ENCODE results near the gene SF3B3. TPM values are rescaled to one million over a fixed set of nuclear protein-coding genes. Genes with fewer than 3 reads are reported as not detected.

SF3B3 gene
- total and polyA plus RNA-seq, 10 of the 15 experiments (the other 5 are each of a cell fraction or from before 2014, with no cell fraction given): 134 to 453 (median 215) TPM

- POLR2A ChIA-PET: interaction anchor here (1.0 kb wide), 1 partner anchor 12 kb away, joined by 3 read pairs; no protein-coding TSS in a partner anchor
- Histone ChIP-seq H3K36me3 (ENCODE audit: control insufficient read depth in 2 of 2, insufficient read depth in 2 of 2, low read length in 1 of 2) (peaks cover 2 to 9% of the 10 kb centered on the region in 2 experiments; a peak in 3 of 4 replicates), H3K4me2 (ENCODE audit: control insufficient read depth, insufficient read depth) (no peak overlapping the region), H4K20me1 (ENCODE audit: control insufficient read depth, insufficient read depth) (no peaks in the 10 kb centered on the region), H3K4me1 (ENCODE audit: control insufficient read depth, insufficient read depth, low read length) (no peaks in the 10 kb centered on the region), H3K27ac (ENCODE audit: control insufficient read depth, insufficient read depth) (no peak overlapping the region), H3K27me3 (replicated peaks in 1 of 2; ENCODE audit: control insufficient read depth in 2 of 2, insufficient read depth in 2 of 2, low read length in 1 of 2) (no peaks in the 10 kb centered on the region), H3K9me3 (replicated peaks; ENCODE audit: control insufficient read depth, insufficient read depth, low read length) (no peaks in the 10 kb centered on the region), H3K79me2 (ENCODE audit: control insufficient read depth, insufficient read depth, low read length) (no peaks in the 10 kb centered on the region), H2AFZ (ENCODE audit: control insufficient read depth, low read depth, low read length) (no peak overlapping the region), H3K9ac (ENCODE audit: control insufficient read depth, insufficient read depth, low read length) (no peak overlapping the region), H3K4me3 (no peak overlapping the region)
- intact Hi-C loops (cut with micrococcal nuclease; ENCODE audit: unreplicated experiment): no loop called here
- SMC1A ChIA-PET (ENCODE audit: uncharacterized antibody, unreplicated experiment): interaction anchor here (1.2 to 1.7 kb wide), 3 partner anchors 14 to 197 kb away, joined by 3 to 6 read pairs (median 3); partner anchors contain the start of genes DDX19B and ST3GAL2
- no TSS peak for BruUV-seq (replicated peaks)
- in situ Hi-C loops (cut with MboI): no loop called here
- CTCF ChIA-PET: interaction anchor here (1.1 kb wide), 1 partner anchor 20 kb away, joined by 3 read pairs; no protein-coding TSS in a partner anchor
- DNase-seq (ENCODE audit: low read depth, low spot score) (no peak), FAIRE-seq (no peak), ATAC-seq (no peak; the same call in 1 of the 3 replicates)
- RAD21 ChIA-PET (ENCODE audit: unreplicated experiment): interaction anchor here (0.9 to 1.0 kb wide), 2 partner anchors 12 to 43 kb away, joined by 3 read pairs; partner anchors contain the start of gene FCSK
- TF ChIP-seq WRNIP1 (IDR thresholded peaks at IDR 0.05; ENCODE audit: borderline replicate concordance, low read depth, low read length): no peak
- 90% methylated on average over 6 of the region's 6 CpGs for WGBS (ENCODE audit: insufficient coverage, insufficient replicate concordance, low lambda C conversion rate, missing lambda C conversion rate)
Measured at GRCh38 chr16:70496513-70496912, 27.1 kb upstream of the SF3B3 start.

DNA sequence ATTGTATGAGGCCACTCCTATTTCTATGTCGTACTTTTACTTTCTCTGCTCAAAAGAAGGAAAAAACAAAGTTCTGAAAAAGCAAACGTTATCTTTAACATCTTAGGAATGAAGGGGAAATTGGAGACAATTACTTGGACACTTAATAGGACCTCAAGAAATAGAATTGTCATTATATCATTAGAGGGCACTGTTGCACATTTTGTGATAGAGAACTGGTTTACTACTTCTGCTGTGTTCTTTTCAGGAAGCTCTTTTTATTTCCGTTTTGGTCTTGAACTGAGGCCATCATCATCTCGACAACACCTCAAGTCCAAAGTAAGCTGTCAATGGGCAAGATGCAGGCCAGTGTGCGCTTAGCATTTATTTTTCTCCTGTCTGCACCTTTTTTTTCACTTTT lies 14.9 kb upstream of the SF3B3 start:
- H3K4me3 ChIP-seq: no peak overlapping the region
- FAIRE-seq: peak; percentile 97
- RAD21 ChIA-PET (ENCODE audit: unreplicated experiment): interaction anchor here (0.6 to 1.6 kb wide), 15 partner anchors 11 to 263 kb away, joined by 3 to 9 read pairs (median 3); partner anchors contain the start of gene ST3GAL2
- 10% methylated on average over 5 of the region's 5 CpGs for WGBS (ENCODE audit: insufficient coverage, insufficient replicate concordance, low lambda C conversion rate, missing lambda C conversion rate)
- in situ Hi-C loops (cut with MboI) (no loop called here), intact Hi-C loops (cut with micrococcal nuclease; ENCODE audit: unreplicated experiment) (loop anchor here (1.0 kb wide), 1 partner anchor 145 kb away; no protein-coding TSS in a partner anchor)
- SMC1A ChIA-PET (ENCODE audit: uncharacterized antibody, unreplicated experiment): interaction anchor here (0.5 to 1.8 kb wide), 16 partner anchors 10 to 144 kb away, joined by 3 to 11 read pairs (median 3); no protein-coding TSS in a partner anchor
- TSS peak; percentile 65 for BruUV-seq (replicated peaks)
- POLR2A ChIA-PET: interaction anchor here (1.1 to 1.7 kb wide), 3 partner anchors 53 to 142 kb away, joined by 3 to 4 read pairs (median 3); no protein-coding TSS in a partner anchor
- TF ChIP-seq SMC3 (IDR thresholded peaks at IDR 0.05; ENCODE audit: borderline replicate concordance, low read length) (peak; percentile 23; the same call in 1 of the 2 replicates), RAD21 (IDR thresholded peaks at IDR 0.05; ENCODE audit: insufficient read depth, low read depth, low read length) (peak; percentile 34; the same call in 1 of the 2 replicates), CTCF (IDR thresholded peaks at IDR 0.05 in 2 of 3, conservative IDR thresholded peaks at IDR 0.05 in 1 of 3; ENCODE audit: control insufficient read depth in 2 of 3, extremely low read depth in 1 of 3, insufficient read depth in 1 of 3, low read depth in 3 of 3, low read length in 3 of 3) (peak in 2 of 3 experiments; percentile 28 to 55; a peak in 3 of 6 replicates), CBX5 (IDR thresholded peaks at IDR 0.05; ENCODE audit: low read depth) (no peak), SMARCA5 (IDR thresholded peaks at IDR 0.05) (no peak)
- CTCF ChIA-PET: interaction anchor here (0.6 to 2.0 kb wide), 29 partner anchors 9 to 263 kb away, joined by 3 to 9 read pairs (median 4); partner anchors contain the start of genes COG4, DDX19A and SF3B3
- no peak for DNase-seq (ENCODE audit: low read depth, low spot score)
- H3K27ac ChIP-seq (ENCODE audit: control insufficient read depth, insufficient read depth): no peak overlapping the region
- no peaks in the 10 kb centered on the region for H3K9me3 ChIP-seq (replicated peaks; ENCODE audit: control insufficient read depth, insufficient read depth, low read length)
- no peak overlapping the region for H3K9ac ChIP-seq (ENCODE audit: control insufficient read depth, insufficient read depth, low read length)
- H3K79me2 ChIP-seq (ENCODE audit: control insufficient read depth, insufficient read depth, low read length): no peaks in the 10 kb centered on the region
- peak; percentile 94 for ATAC-seq
- H3K4me2 ChIP-seq (ENCODE audit: control insufficient read depth, insufficient read depth): no peak overlapping the region
- no peaks in the 10 kb centered on the region for H3K4me1 ChIP-seq (ENCODE audit: control insufficient read depth, insufficient read depth, low read length)
- H4K20me1 ChIP-seq (ENCODE audit: control insufficient read depth, insufficient read depth): no peaks in the 10 kb centered on the region
- H3K36me3 ChIP-seq (ENCODE audit: control insufficient read depth in 2 of 2, insufficient read depth in 2 of 2, low read length in 1 of 2): peaks cover 4 to 15% of the 10 kb centered on the region in 2 experiments
- no peak overlapping the region for H2AFZ ChIP-seq (ENCODE audit: control insufficient read depth, low read depth, low read length)
- H3K27me3 ChIP-seq (replicated peaks in 1 of 2; ENCODE audit: control insufficient read depth in 2 of 2, insufficient read depth in 2 of 2, low read length in 1 of 2): no peaks in the 10 kb centered on the region

All from GM12878 (cell line).